IgD-negative memory B cell (primary cell): ENCODE results near the gene DGKI. TPM values are rescaled to one million over a fixed set of nuclear protein-coding genes. Genes with fewer than 3 reads are reported as not detected.

ENCODE experiments used
- H3K27ac Mint-ChIP-seq, 3 donors: one replicate each; pipeline ENCODE4 v1.8.0; 2020 to 2022; ENCODE audit warnings: mild to moderate bottlenecking in 3 of 3, mixed read lengths in 3 of 3, moderate library complexity in 1 of 3
- H3K27me3 Mint-ChIP-seq: one replicate; pipeline ENCODE4 v1.8.0; 2021; ENCODE audit warnings: mixed read lengths
- H3K36me3 Mint-ChIP-seq: one replicate; pipeline ENCODE4 v1.8.0; 2020; ENCODE audit warnings: mild to moderate bottlenecking, mixed read lengths
- H3K4me1 Mint-ChIP-seq, 3 donors: one replicate each; pipeline ENCODE4 v1.8.0; 2020 to 2022; ENCODE audit warnings: mixed read lengths in 3 of 3, mild to moderate bottlenecking in 1 of 3
- H3K4me3 Mint-ChIP-seq, 4 donors: one replicate each; pipeline ENCODE4 v1.8.0; 2020 to 2022; ENCODE audit warnings: mild to moderate bottlenecking in 4 of 4, mixed read lengths in 4 of 4, moderate library complexity in 3 of 4
- H3K9me3 Mint-ChIP-seq, 3 donors: one replicate each; pipeline ENCODE4 v1.8.0; 2020 to 2021; ENCODE audit warnings: mixed read lengths in 3 of 3, mild to moderate bottlenecking in 1 of 3
- polyA plus RNA-seq: library from polyadenylated mRNA; unstranded; fragments of 300-500 nt; fragmentation: Illumina TruSeq; gene quantifications from one replicate; pipeline ENCODE4 v1.2.3, GENCODE V29; 2021

The DGKI gene
- polyA plus RNA-seq, 1 donor from 2014 or later, result not detected

DNA sequence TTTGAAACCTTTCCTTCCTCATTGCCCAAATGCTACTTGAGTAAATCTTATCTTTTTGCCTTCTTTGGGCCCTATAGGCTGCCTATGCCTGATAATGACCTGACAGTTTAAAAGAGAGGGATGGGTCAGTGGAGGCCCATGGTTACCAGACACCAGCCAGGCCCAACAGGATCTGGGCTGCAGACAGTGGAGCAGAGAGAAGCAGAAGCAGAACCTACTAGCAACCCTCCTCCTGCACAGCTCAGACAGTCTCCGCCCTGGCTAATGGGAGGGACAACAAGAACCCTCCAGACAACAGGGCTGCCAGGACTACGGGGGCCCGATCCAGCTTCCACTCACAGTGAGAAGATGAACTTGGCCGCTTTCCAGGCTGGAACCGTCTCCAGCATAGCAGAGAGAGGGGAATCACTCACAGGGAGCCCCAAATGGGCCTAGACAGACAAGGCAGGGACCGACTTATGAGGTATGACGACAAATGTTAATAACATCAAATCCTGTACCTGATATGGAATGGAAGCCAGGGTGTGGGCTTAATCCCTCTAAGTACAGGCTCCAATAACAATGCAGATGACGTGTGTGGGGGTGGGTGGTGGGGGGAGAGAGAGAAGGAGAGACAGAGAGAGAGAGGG is 31.7 kb upstream of the DGKI start:
- H3K36me3 Mint-ChIP-seq, result peaks cover 18% of the 10 kb centered on the region
- H3K9me3 Mint-ChIP-seq, result no peaks in the 10 kb centered on the region
- H3K27ac Mint-ChIP-seq, result no peak overlapping the region
- no peaks in the 10 kb centered on the region for H3K27me3 Mint-ChIP-seq
- H3K4me3 Mint-ChIP-seq, result no peak overlapping the region
- H3K4me1 Mint-ChIP-seq, result no peaks in the 10 kb centered on the region

DNA sequence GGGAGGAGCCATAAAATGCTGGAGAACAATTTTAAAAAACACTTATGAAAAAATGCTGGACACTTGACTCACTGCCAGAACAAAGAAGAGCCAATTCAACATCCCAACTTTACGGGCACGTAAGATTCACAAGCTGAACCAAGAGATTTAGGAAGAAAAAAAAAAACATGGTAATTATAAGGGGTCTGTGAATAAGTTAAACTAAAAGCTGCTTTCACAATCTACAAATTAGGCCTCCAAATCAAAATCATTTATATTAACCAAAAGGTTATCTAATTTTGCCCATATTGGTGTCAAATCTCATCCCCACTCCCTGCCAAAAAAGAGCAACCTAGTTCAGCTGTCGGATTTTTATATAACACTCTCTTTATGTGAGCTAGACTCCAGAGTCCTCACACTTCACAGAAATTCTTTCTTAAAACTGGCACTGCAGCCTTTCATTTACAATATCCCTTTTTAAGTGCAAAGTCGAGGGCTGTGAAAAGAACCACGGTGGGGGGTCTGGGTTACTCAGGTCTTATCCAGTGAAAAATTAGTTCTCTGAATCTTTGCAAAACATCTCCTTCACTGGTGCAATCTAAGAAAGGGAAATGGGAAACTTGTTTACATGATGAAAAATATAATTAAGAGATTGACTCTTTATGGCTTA is 30.4 kb upstream of the DGKI start:
- peaks cover 10% of the 10 kb centered on the region for H3K36me3 Mint-ChIP-seq
- no peak overlapping the region for H3K4me3 Mint-ChIP-seq
- H3K27ac Mint-ChIP-seq, result no peak overlapping the region
- no peaks in the 10 kb centered on the region for H3K27me3 Mint-ChIP-seq
- H3K4me1 Mint-ChIP-seq, result no peaks in the 10 kb centered on the region
- H3K9me3 Mint-ChIP-seq, result no peaks in the 10 kb centered on the region

DNA sequence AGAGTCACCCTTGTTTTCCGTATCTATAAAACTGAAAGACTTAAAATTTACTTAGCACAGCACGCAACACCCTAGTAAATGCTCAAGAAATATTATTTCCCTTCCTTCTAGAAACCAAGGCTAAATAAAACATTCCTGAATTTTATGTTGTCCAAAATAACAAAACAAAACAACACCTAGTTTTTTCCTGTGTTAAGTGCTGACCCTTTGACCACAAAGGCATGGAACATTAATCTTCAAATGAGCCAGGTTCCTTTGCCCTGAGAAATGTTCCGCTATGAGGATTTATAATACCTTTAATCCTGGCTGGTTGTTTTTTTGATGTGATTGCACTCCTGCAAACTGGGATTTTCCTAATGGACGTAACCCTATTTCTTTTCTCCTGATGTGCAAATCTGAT is 29.0 kb upstream of the DGKI start:
- Mint-ChIP-seq H3K27me3 (no peaks in the 10 kb centered on the region), H3K9me3 (no peaks in the 10 kb centered on the region), H3K27ac (no peak overlapping the region), H3K4me1 (no peaks in the 10 kb centered on the region), H3K4me3 (no peak overlapping the region), H3K36me3 (peaks cover 5% of the 10 kb centered on the region)

DNA sequence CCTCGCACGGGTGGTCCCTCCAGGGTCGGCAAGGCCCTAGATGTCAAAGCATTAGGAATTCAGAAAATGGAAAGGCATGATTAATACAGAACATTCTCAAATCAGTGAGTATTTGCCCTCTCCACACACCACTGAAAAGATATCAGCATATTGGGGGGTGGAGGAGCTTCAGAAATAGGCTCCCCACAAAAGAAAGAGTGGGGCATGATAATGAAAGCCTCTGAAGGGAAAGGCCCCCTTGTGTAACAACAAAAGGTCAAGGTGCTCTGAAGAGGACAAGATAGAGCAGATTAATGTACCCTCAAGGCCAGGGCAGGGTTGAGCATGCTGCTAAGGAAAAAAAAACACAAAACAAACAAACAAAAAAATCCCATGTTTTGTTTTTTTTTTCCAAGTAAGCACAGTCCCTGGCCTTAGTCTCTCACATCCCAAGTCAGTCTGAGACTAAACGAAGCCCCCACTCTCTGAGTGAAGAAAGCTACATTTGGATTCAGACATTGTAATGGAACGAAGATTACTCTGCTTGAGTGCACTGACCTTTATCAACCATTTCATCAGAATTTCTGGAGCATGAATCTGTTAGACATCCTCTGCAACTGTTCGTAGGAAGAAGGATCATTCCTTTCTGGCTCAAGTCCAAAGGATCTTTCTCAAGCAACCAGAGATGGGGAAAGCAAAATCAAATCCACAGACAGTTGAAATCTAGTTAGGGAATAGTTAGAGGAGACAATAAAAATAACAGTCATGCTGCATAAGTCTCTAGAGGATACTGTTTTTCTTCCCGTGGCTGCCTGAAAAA is 27.4 kb upstream of the DGKI start:
- H3K9me3 Mint-ChIP-seq, result peaks cover 0 to 3% (median 0%) of the 10 kb centered on the region in 3 donors
- H3K27me3 Mint-ChIP-seq, result no peaks in the 10 kb centered on the region
- no peak overlapping the region for H3K4me3 Mint-ChIP-seq
- H3K36me3 Mint-ChIP-seq, result peaks cover 7% of the 10 kb centered on the region
- H3K27ac Mint-ChIP-seq, result no peak overlapping the region
- H3K4me1 Mint-ChIP-seq, result no peaks in the 10 kb centered on the region

DNA sequence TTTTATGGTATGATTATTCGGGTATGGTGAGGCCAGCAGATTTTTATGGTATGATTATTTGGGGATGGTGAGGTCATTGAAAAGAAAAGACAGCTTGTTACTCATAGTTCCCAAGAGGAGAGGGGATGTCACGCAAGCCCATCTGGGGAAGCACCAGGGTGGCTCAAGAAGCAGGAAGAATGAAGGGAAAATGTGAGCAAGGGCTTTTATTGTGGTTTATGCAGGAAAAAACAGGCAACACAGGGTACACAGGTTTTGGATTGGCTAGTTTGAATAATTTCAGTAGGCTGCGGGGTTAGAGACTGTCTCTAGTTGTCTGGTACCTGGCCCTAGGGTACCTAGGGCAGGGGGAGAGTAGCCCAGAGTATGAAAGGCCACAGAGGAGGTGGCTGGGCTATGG is 26.8 kb upstream of the DGKI start:
- Mint-ChIP-seq H3K4me1 (no peaks in the 10 kb centered on the region), H3K36me3 (peaks cover 8% of the 10 kb centered on the region), H3K4me3 (no peak overlapping the region), H3K27ac (no peak overlapping the region), H3K9me3 (peaks cover 0 to 3% (median 0%) of the 10 kb centered on the region in 3 donors), H3K27me3 (no peaks in the 10 kb centered on the region)

DNA sequence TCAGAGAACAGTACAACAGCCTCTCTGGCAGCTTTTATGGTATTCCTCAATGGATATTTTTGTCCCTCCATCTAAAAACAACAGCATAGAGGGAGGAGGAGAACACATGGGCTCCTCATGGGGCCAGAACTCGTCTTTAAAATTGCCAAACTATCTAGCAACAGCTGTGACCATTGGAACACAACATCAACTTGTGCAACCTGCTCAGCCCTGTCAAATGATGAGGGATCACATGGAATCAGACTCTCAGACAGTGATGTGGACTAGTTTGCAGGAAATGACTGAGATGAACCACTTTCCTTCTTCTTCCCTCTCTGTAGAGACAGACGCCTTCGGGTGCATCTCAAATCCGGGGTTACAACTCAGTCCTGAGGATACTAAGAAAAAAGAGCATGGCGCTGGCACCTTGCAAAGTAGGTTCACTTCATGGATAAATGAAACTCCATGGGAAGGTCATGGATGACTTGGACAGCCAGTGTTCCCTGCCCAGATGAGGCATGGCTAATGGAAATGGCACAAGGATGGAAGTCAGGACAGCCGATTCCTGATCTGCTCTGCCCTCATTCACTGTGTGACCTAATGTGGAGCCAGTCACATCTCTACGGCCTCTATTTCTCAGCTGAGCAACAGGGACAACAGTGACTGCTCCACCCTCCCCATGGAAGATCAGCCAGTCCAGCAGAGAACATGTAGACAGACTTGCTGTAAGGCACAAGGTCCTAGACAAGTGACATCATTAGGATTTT is 24.6 kb upstream of the DGKI start:
- Mint-ChIP-seq H3K27me3 (no peaks in the 10 kb centered on the region), H3K4me1 (no peaks in the 10 kb centered on the region), H3K4me3 (no peak overlapping the region), H3K36me3 (peaks cover 10% of the 10 kb centered on the region), H3K27ac (no peak overlapping the region), H3K9me3 (peaks cover 1 to 6% (median 5%) of the 10 kb centered on the region in 3 donors)

DNA sequence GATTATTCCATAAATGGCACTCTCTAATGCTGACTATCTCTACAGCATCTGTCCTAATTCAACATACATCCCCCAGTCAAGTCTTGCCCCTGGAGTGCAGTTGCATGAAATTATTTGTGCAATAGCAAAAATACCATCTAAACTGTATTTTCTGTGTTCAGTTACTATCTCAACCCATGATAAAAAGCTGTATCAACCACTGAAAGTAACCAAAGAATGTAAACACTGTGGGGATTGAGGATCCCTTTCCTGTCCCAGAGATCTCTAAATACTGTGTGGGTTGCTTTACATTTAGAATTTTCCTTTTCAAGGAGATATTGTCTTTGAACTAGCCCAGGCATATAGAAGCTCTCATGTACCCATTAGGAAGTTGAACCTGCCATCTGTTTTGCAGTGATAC is 23.9 kb upstream of the DGKI start:
- peaks cover 10% of the 10 kb centered on the region for H3K36me3 Mint-ChIP-seq
- no peak overlapping the region for H3K27ac Mint-ChIP-seq
- H3K4me3 Mint-ChIP-seq, result no peak overlapping the region
- no peaks in the 10 kb centered on the region for H3K27me3 Mint-ChIP-seq
- H3K4me1 Mint-ChIP-seq, result no peaks in the 10 kb centered on the region
- H3K9me3 Mint-ChIP-seq, result peaks cover 5 to 11% (median 9%) of the 10 kb centered on the region in 3 donors

DNA sequence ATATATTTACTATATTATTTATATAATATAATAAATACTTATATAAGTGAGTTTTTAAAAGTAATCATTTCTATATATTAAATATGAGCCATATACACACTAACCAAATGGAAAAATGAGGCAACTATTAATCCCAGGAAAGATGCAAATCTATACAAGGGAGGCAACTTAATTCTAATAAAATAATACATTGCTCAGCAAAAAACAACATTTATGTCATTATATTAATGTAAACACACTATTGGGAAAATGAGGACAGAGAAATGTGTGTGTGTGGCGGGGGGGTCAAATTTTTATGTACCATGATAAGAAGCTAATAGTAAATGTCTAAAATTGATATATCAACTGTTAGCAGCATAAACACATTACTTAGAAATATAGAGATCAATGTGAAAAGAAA is 23.3 kb upstream of the DGKI start:
- Mint-ChIP-seq H3K4me3 (no peak overlapping the region), H3K9me3 (peaks cover 9 to 17% (median 9%) of the 10 kb centered on the region in 3 donors), H3K36me3 (peaks cover 13% of the 10 kb centered on the region), H3K4me1 (no peaks in the 10 kb centered on the region), H3K27ac (no peak overlapping the region), H3K27me3 (no peaks in the 10 kb centered on the region)

DNA sequence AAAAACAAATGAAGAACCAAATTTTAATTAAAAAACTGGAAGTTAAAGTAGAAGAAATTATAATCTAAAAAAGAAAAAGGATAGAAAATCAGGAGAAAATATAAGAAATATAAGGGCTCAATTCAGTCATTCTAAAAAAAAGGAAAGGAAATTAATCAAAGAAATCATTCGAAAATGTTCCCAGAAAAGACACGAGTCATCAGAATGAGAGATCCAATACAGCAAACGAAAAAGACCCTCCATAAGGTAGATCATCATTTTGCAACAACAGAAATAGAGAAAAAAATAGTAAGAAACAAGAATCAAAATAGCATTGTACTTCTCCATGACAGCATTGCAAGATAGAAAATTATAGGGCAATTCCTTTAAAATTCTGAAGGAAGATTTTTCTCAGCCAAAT is 22.5 kb upstream of the DGKI start:
- Mint-ChIP-seq H3K4me1 (no peaks in the 10 kb centered on the region), H3K4me3 (no peak overlapping the region), H3K36me3 (peaks cover 13% of the 10 kb centered on the region), H3K9me3 (peaks cover 9 to 19% (median 9%) of the 10 kb centered on the region in 3 donors), H3K27me3 (no peaks in the 10 kb centered on the region), H3K27ac (no peak overlapping the region)

DNA sequence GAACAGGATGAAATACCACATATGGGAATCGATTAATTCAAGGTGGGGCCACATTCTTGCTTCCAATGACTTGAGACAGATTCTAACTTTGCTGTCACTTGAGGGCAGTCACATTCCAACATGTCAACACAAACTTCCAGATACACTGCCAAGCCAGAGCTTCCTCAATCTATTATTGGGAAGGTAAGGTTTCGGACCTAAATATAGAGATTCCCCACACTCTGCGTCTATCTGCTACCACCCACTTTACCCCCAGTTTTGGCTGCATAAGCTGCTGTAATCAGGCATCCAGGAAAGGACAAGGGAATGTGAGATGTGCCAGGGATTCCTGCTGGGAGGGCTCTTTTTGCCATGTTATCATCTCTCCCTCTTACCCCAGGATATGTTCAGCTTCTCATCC is 20.5 kb upstream of the DGKI start:
- Mint-ChIP-seq H3K4me1 (no peaks in the 10 kb centered on the region), H3K27ac (no peak overlapping the region), H3K4me3 (no peak overlapping the region), H3K36me3 (peaks cover 13% of the 10 kb centered on the region), H3K9me3 (peaks cover 9 to 19% (median 9%) of the 10 kb centered on the region in 3 donors), H3K27me3 (no peaks in the 10 kb centered on the region)

DNA sequence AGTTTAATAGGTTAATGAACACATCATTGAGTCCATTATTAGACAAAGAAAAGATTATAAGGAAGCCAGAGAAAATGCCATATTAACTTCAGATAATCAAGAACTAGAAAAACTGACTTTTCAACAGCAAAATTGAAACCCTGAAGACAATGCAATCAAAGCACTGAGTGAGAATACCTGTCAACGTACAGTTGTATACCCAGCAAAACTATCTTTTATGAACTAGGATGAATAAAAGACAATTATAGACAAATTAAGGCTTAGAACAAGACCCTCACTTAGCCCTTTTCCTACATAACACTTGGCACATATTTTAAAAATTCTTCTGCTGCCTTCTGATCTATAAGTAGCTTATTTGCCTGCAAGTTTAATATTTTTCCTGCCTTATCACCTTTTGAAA is 19.0 kb upstream of the DGKI start:
- Mint-ChIP-seq H3K27ac (no peak overlapping the region), H3K27me3 (no peaks in the 10 kb centered on the region), H3K4me1 (no peaks in the 10 kb centered on the region), H3K4me3 (no peak overlapping the region), H3K36me3 (peaks cover 11% of the 10 kb centered on the region), H3K9me3 (peaks cover 9 to 19% (median 9%) of the 10 kb centered on the region in 3 donors)

DNA sequence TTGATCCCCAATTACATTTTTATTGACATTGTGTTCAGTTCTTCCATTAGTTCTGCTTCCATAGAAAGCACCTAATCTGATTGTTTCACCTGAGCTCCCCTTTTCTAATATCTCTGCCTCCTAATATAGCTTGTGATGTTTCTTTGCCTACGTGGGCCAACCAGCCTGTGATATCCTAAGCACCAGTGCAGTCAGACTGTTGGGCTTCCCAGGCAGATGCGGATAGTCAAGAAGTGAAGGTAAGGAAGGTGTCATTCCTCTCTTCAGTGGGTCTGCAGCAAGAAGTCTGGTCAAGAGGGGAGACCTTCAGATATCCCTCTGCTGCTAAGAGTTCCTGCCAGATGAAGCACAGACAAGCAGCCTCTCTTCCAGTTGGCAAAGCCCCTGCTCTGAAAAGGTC is 16.2 kb upstream of the DGKI start:
- H3K27me3 Mint-ChIP-seq, result no peaks in the 10 kb centered on the region
- peak overlapping the region in 1 of 3 donors; percentile 4 for H3K27ac Mint-ChIP-seq
- peaks cover 2% of the 10 kb centered on the region for H3K36me3 Mint-ChIP-seq
- H3K4me1 Mint-ChIP-seq, result no peaks in the 10 kb centered on the region
- H3K9me3 Mint-ChIP-seq, result peaks cover 5 to 19% (median 9%) of the 10 kb centered on the region in 3 donors
- no peak overlapping the region for H3K4me3 Mint-ChIP-seq

DNA sequence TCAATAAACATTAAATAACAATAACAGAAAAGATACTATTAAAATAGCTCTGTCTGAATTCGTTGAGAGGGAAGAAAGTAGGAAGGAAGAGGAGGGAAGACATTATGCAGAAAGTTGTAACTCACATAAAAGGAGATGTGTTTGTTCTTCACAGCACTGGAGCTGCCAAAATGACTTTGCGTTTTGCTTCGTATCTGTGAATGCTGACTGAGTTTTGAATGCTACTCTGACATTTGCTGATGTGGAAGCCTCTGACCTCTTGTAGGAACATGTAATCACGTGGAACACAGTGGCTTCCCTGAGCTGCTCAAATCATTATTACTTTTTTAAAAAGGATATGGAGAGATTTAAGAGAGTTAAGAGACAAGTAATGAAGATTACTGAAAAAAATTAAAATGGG is 15.6 kb upstream of the DGKI start:
- Mint-ChIP-seq H3K36me3 (peaks cover 2% of the 10 kb centered on the region), H3K27me3 (no peaks in the 10 kb centered on the region), H3K4me1 (no peaks in the 10 kb centered on the region), H3K4me3 (no peak overlapping the region), H3K9me3 (peaks cover 3 to 19% (median 9%) of the 10 kb centered on the region in 3 donors), H3K27ac (no peak overlapping the region)

DNA sequence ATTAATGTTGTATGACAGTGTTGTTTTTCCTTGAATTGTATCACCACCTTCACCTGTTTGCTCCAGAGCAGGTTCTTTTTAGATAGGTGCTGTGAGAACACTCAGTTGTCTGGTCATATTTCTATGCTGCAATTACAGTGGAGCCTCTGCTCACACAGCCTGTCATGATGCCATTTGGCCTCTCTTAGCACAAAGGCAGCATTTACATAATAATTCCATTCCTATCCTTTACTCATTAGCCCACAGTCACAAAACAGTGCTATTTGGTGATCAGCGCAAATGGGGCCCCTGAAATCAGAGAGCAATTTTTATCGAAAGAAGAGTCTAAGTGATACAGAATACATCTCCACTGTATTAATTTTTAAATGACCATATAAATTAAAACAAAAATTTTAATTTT is 13.8 kb upstream of the DGKI start:
- Mint-ChIP-seq H3K27me3 (no peaks in the 10 kb centered on the region), H3K4me1 (no peaks in the 10 kb centered on the region), H3K9me3 (peaks cover 0 to 7% (median 4%) of the 10 kb centered on the region in 3 donors), H3K4me3 (no peak overlapping the region), H3K36me3 (peaks cover 2% of the 10 kb centered on the region), H3K27ac (no peak overlapping the region)

DNA sequence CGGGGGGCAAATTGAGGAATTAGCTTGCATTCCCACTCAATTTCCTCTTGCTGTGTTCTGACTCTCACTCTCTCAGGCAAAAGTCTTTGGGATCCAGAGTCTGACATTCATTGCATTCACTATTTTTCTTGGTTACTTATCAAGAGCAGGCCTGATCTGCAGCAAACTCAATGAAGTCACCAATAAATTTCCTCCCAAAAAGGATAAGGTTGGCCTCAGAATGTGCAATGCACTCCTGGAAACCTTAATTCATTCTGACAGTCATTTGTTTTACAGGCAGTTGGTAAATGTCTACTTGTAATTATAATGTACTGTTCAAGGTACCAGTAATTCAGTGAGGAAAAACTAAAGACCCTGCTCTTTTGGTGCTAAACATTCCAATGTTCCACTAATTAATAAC is 6.3 kb upstream of the DGKI start:
- Mint-ChIP-seq H3K27ac (no peak overlapping the region), H3K27me3 (peaks cover 11% of the 10 kb centered on the region), H3K4me1 (no peaks in the 10 kb centered on the region), H3K4me3 (no peak overlapping the region), H3K36me3 (no peaks in the 10 kb centered on the region), H3K9me3 (peaks cover 0 to 4% (median 3%) of the 10 kb centered on the region in 3 donors)
